SU-DHL-6 (cell line): Measurements from ENCODE around the gene MRPL34.

Source experiments
- H2AFZ ChIP-seq: fragments of 200-600 bp; sonication (generic); 2 replicates; pipeline ENCODE4 v1.6.1; 2014; ENCODE audit warnings: low read depth, mild to moderate bottlenecking, moderate library complexity, mixed read lengths, antibody characterized with exemption, low read length; ENCODE audit not compliant: severe bottlenecking
- H3F3A ChIP-seq: fragments of 200-600 bp; shearing (Covaris generic); 2 replicates; pipeline ENCODE4 v1.6.0; 2016; ENCODE audit warnings: antibody characterized with exemption, mild to moderate bottlenecking; ENCODE audit not compliant: insufficient read depth
- H3K27ac ChIP-seq: fragments of 200-600 bp; sonication (generic); 2 replicates; pipeline ENCODE4 v1.5.1; 2016; ENCODE audit warnings: low read depth, mild to moderate bottlenecking, low read length, moderate library complexity, mixed read lengths
- H3K27me3 ChIP-seq: fragments of 200-600 bp; sonication (generic), shearing (Covaris generic); 2 replicates; pipeline ENCODE4 v1.6.0; 2014; ENCODE audit warnings: mild to moderate bottlenecking, low read length
- H3K36me3 ChIP-seq: fragments of 200-600 bp; sonication (generic); 2 replicates; pipeline ENCODE4 v1.6.1; 2014; ENCODE audit warnings: mild to moderate bottlenecking, low read length, mixed read lengths
- H3K4me2 ChIP-seq: fragments of 300-600, 200-600 bp; shearing (Covaris generic), sonication (generic); 2 replicates; pipeline ENCODE4 v1.6.0; 2014; ENCODE audit warnings: low read length, low read depth, mild to moderate bottlenecking; ENCODE audit not compliant: poor library complexity, severe bottlenecking
- H3K4me3 ChIP-seq: fragments of 200-600 bp; sonication (generic); 2 replicates; pipeline ENCODE4 v1.5.1; 2014; ENCODE audit warnings: antibody characterized with exemption, low read length, mild to moderate bottlenecking, mixed read lengths; ENCODE audit not compliant: insufficient read depth, poor library complexity, severe bottlenecking
- H3K79me2 ChIP-seq: fragments of 200-600 bp; sonication (generic); 2 replicates; pipeline ENCODE4 v1.6.1; 2014; ENCODE audit warnings: mild to moderate bottlenecking, low read length, moderate library complexity; ENCODE audit not compliant: insufficient read depth
- H3K9ac ChIP-seq: fragments of 200-600 bp; sonication (generic); 2 replicates; pipeline ENCODE4 v1.7.0; 2014; ENCODE audit warnings: mild to moderate bottlenecking, low read length
- H3K9me2 ChIP-seq: fragments of 200-600 bp; sonication (generic); replicated peaks from 2 replicates; pipeline ENCODE4 v1.6.1; 2014; ENCODE audit warnings: low read length; ENCODE audit not compliant: insufficient read depth
- H3K9me3 ChIP-seq: fragments of 200-600 bp; sonication (generic); 2 replicates; pipeline ENCODE4 v1.6.1; 2014; ENCODE audit warnings: low read length, mixed read lengths; ENCODE audit not compliant: insufficient read depth
- H4K20me1 ChIP-seq: fragments of 200-600 bp; sonication (generic); 2 replicates; pipeline ENCODE4 v1.6.1; 2014; ENCODE audit warnings: low read depth, mild to moderate bottlenecking, antibody characterized with exemption, low read length, moderate library complexity, mixed read lengths
- EZH2phosphoT487 ChIP-seq: fragments of 200-600 bp; sonication (generic), shearing (Covaris generic); conservative IDR thresholded peaks from 2 replicates; pipeline ENCODE4 v1.6.1; 2018; ENCODE audit warnings: mild to moderate bottlenecking, antibody characterized with exemption, low read length, moderate library complexity, mixed read lengths
- TF ChIP-seq, protein P1 (sequence below): fragments of 200-600 bp; sonication (generic); IDR thresholded peaks from one replicate; pipeline ENCODE4 v1.5.1; 2017; ENCODE audit warnings: antibody characterized with exemption, mild to moderate bottlenecking, low read length, moderate library complexity; ENCODE audit not compliant: insufficient read depth, poor library complexity, severe bottlenecking

MRPL34 gene

DNA sequence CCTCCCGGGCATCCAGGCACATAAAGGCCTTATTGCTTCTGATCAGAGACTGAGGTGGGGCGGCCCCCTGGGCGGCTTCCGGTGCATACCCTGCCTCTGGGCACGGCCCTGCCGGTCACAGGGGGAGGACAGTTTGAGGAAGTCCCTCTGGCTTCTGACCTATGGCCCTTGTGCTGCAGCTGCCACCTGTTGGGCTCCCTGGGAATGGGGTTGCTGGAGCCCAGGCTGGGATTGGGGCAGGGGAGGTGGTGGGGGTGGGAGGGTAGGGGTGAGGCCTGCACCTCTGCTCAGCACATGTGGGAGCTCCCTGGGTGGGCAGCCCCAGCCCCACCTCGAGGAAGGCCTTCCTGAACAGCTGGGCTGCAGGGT is 18.3 kb downstream of the MRPL34 start:
- Histone ChIP-seq H4K20me1 (no peaks in the 10 kb centered on the region), H3K4me2 (no peak overlapping the region), H3K9me2 (no peaks in the 10 kb centered on the region), H3K9me3 (no peaks in the 10 kb centered on the region), H3K4me3 (no peak overlapping the region), H3F3A (peaks cover 3% of the 10 kb centered on the region; the same call in 1 of the 2 replicates), H2AFZ (no peak overlapping the region), H3K27ac (no peak overlapping the region), H3K27me3 (no peaks in the 10 kb centered on the region), H3K9ac (no peak overlapping the region), H3K79me2 (no peaks in the 10 kb centered on the region), H3K36me3 (no peaks in the 10 kb centered on the region)
- no peak for TF ChIP-seq EZH2phosphoT487
- TF ChIP-seq, protein P1, sequence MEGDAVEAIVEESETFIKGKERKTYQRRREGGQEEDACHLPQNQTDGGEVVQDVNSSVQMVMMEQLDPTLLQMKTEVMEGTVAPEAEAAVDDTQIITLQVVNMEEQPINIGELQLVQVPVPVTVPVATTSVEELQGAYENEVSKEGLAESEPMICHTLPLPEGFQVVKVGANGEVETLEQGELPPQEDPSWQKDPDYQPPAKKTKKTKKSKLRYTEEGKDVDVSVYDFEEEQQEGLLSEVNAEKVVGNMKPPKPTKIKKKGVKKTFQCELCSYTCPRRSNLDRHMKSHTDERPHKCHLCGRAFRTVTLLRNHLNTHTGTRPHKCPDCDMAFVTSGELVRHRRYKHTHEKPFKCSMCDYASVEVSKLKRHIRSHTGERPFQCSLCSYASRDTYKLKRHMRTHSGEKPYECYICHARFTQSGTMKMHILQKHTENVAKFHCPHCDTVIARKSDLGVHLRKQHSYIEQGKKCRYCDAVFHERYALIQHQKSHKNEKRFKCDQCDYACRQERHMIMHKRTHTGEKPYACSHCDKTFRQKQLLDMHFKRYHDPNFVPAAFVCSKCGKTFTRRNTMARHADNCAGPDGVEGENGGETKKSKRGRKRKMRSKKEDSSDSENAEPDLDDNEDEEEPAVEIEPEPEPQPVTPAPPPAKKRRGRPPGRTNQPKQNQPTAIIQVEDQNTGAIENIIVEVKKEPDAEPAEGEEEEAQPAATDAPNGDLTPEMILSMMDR, result no peak

DNA sequence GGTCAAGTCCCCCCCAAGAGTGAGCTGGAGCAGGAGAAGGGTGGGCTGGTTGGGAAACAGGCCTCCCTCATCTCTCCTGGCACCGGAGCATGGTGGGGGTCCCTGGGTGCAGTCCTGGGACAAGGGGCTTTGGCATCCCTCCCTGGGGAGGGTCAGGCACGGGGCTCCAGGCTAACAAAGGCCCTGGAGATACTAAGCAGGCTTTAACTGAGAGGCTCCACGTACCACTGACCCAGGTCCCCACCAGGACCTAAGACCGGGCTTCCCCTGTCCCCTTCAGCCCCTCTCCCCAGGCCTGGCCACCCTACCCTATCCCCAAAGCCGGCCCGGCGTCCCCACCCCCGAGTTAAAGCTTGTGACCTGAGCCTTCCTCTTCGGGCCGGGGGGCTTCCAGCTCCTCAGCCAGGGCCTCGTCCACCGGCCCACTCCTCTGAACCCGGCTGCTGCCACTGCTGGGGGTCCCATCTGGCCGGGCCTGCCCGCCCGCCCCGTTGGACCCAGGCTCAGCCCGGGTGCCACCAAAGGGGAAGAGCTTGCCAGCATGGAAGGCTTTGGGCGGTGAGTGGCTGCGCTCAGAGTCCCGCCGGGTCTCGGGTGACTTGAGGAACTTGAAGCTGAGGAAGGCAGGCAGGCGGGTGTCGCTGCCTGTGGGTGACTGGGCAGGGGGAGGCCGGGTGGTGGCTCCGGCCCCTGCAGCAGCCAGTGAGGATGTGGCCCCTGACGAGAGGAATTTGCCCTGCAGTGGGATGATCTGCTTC is 18.9 kb downstream of the MRPL34 start:
- H2AFZ ChIP-seq, result no peak overlapping the region
- no peaks in the 10 kb centered on the region for H3K9me2 ChIP-seq
- no peaks in the 10 kb centered on the region for H3K36me3 ChIP-seq
- H3K9me3 ChIP-seq, result no peaks in the 10 kb centered on the region
- no peak overlapping the region for H3K4me2 ChIP-seq
- no peaks in the 10 kb centered on the region for H4K20me1 ChIP-seq
- no peak overlapping the region for H3K9ac ChIP-seq
- TF ChIP-seq EZH2phosphoT487, result no peak
- TF ChIP-seq, protein P1, result no peak
- no peak overlapping the region for H3K4me3 ChIP-seq
- H3K79me2 ChIP-seq, result no peaks in the 10 kb centered on the region
- H3F3A ChIP-seq, result peaks cover 3% of the 10 kb centered on the region; the same call in 1 of the 2 replicates
- H3K27ac ChIP-seq, result no peak overlapping the region
- no peaks in the 10 kb centered on the region for H3K27me3 ChIP-seq

DNA sequence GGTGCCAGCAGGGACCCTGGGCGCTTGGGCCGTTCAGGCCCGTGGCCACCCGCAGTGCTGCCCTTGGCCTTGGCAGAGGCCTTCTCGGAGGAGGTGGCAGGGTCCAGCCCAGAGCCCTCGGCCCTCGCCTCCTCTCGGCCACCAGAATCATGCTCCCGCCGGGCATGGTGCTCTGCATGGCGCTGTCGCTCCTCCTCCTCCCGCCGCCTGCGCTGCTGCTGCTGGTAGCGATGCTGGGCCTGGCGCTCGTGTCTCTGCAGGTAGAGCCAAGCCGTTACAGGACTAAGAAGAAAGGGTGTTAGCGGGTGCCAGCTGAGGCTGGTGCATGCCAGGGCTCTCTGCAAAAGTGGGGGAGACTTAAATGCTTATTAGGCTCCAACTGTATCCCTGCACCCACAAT is 19.5 kb downstream of the MRPL34 start:
- no peak overlapping the region for H3K4me3 ChIP-seq
- H3K9me2 ChIP-seq, result no peaks in the 10 kb centered on the region
- H3K9ac ChIP-seq, result no peak overlapping the region
- no peaks in the 10 kb centered on the region for H3K36me3 ChIP-seq
- H2AFZ ChIP-seq, result no peak overlapping the region
- no peak overlapping the region for H3K4me2 ChIP-seq
- H4K20me1 ChIP-seq, result no peaks in the 10 kb centered on the region
- H3K79me2 ChIP-seq, result no peaks in the 10 kb centered on the region
- H3F3A ChIP-seq, result peaks cover 3% of the 10 kb centered on the region; the same call in 1 of the 2 replicates
- no peaks in the 10 kb centered on the region for H3K27me3 ChIP-seq
- no peak overlapping the region for H3K27ac ChIP-seq
- H3K9me3 ChIP-seq, result no peaks in the 10 kb centered on the region
- TF ChIP-seq EZH2phosphoT487, result no peak
- TF ChIP-seq, protein P1, result no peak
